NCI-H1105 treated with DMSO at 0.1 percent for 48 hours (cell line): ENCODE results near the gene ITPR1.

Experiments
- DNase-seq: peaks from one replicate; lab custom pipeline; 2025; lab: John Stamatoyannopoulos, UW

Gene ITPR1

DNA sequence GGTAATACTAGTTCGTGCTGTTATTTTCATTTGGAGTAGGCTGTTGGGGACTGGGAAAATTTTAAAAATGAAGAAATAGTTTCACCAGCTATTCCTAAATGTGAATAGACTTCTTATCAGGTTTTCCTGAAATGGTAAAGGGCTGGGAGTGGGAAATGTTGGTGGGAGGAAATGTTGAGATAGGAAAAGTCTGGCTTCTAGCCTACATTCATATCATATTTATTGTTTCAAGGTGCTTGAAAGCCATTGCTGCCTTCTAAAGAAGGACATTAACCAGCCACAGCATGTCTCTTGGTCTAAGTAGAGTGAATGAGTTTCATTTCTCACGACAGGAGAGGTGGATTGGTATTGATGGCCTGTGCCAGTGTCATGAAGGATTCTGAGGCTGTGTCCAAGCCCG lies 288.9 kb downstream of the ITPR1 start:
- DNase-seq, result no peak

DNA sequence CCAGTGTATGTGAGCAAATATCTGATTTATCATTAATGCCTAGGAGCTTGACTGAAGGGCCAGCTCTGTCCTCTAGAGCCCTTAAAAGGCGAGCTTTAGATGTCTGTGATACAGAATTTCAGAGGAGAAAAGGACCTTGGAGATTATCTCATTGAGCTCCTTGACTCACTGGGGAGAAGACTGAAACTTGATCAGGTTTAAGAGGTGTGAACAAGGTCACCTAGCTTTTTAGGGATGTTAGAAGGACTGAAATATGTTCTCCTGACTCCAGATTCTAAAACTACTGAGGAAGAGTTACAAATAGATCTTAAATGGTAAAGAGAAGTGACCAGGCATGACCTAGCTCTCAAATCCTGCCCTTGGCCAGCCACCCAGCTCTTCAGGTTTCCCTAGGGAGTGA lies 292.4 kb downstream of the ITPR1 start:
- DNase-seq, result no peak

DNA sequence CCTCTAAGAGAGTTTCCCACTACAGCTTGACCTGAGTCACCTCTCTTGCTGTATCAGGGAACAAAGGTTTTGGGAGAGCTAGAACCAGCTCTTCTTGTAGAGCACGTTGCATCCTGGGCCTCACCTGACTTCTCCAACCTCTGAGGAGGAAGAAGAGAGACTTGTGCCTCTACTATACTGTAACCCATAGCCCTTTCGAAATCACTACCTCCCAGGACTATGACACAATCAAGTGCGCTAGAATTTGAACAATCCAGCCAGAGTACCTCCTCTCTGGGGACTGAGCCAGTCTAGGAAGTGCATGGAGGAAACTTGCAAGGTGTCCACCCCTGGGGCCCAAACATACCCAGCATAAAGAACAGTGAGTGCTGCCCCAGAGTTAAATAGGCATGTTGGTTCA lies 293.3 kb downstream of the ITPR1 start:
- no peak for DNase-seq

GRCh38 chr3:4791358-4791757 lies 298.2 kb downstream of the ITPR1 start:
- no peak for DNase-seq

GRCh38 chr3:4793311-4793710 lies 300.2 kb downstream of the ITPR1 start:
- no peak for DNase-seq

DNA sequence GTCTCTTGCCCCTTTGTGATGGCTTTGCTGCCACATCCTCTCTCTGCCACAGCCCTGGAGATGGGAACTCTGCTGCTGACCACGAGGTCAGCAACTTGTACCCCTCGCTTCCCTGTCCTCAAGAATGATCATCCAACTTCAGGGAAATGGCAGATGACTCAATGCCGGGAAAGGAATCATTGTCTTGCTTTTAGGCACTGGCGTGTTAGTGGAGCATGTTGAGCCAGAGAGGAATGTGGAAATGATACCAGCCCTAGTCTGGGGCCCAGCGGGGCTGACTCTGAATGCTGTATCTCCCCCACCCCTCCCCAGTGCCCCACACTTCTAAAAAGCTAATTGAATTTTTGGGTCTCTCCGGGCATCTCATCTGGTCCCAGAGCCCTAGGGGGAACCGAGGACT lies 301.2 kb downstream of the ITPR1 start:
- no peak for DNase-seq

- no peak for DNase-seq
Measured at GRCh38 chr3:4794798-4795197, 301.6 kb downstream of the ITPR1 start.

DNA sequence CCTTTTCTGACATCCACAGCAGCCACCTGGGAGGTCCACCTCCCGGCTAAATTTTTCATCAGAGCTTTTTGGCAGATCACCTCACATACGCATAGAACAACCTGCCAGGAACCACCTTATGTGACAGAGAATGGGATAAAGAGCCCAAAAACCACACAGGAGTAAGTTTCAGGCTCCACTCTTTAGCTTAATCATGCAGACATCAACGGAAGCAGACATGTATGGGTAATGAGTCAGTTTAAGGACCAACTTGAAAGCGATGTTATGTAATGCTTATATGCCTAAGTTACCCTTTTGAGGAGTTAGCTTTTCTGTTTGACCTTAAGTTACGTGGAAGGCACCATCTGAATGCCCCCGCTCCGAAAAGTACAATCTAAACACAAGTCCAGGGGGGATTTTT lies 302.8 kb downstream of the ITPR1 start:
- no peak for DNase-seq

DNA sequence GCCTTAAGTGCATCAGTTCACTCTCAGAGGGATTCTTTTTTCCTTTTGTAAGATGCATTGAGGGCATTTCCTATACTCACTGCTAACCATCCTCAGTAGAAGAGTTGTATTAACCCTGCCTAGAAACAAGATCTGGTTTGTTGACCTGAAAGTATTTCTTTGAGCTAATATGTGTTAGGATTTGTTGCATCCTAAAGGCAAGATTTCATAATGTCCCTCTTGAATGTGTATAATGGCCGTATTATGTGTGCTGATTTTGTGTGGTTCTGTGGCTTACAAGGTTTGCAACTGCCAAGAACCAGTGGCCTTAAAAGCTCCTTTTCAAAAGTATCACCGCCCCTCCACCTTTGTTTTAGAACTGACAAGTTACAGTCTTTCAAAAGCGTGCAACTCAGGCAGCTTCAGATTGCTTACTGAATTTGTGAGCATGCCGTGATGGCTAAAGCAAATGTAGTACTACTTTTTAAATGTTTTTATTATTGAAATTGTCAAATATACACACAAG lies 304.1 kb downstream of the ITPR1 start:
- DNase-seq, result no peak

DNA sequence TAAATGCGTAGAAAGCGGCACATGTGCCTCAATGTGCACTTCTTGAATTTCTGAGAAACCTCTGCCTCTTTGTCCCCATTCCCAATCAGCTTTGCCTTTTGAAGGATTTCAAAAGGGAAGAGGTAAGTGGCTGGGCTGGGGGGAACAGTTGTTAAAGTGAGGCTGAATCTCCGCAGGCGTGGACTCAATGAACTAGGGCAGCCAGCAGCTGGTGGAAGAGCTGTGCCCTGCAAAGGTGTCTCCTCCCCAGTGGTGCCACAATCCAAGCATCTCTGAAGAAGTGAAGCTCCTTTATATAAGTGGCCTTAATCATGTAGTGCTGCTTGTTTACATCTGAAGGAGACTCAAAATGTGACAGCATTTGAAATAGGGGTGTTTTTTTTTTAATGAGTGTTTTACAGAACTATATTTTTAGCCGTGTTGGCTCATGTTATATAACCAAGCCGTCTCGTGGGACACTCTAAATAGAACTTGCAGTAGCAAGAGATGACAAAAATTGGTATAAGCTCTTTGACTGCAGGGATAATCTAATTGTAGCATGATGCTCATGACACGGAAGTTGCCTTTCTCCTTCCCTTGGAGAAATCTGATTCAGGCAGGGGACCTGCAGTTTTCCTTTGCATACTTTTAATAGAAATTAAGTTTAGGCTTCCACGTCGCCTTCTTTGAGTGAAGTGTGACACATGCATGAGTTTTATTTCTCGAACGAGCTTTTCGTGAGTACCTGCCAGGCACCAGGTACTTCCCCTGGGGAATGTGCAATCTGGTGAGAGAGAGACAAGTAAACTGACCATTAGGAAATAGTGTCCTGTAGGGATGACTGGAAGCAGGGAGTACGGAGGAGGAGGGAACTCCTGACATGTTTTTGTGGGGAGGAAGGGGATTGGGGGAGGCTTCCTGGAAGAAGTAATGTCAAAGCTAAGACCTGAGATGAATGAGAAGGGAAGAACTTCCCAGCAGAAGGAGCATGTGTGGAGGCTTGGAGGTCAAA lies 306.4 kb downstream of the ITPR1 start:
- DNase-seq, result no peak

DNA sequence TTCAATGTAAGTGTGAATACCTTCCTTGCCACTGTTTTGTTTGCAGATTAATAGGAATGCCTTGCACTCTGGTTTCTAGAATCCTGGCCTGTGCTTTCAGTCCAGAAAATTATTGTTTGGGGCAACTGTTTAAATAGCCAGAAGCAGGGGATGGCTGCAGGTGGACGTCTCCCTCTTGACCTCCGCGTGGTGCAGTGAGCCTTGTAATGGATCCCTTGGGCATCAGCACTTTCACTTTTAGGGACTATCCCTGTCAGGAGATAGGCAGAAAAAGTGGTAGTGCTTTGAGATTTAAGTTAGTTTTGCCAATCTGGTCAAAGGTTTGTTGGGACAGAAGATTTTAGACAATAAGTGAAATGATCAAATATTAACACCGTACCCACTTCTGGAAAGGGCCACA lies 307.4 kb downstream of the ITPR1 start:
- DNase-seq, result no peak

GRCh38 chr3:4801892-4802291 lies 308.7 kb downstream of the ITPR1 start:
- no peak for DNase-seq

DNA sequence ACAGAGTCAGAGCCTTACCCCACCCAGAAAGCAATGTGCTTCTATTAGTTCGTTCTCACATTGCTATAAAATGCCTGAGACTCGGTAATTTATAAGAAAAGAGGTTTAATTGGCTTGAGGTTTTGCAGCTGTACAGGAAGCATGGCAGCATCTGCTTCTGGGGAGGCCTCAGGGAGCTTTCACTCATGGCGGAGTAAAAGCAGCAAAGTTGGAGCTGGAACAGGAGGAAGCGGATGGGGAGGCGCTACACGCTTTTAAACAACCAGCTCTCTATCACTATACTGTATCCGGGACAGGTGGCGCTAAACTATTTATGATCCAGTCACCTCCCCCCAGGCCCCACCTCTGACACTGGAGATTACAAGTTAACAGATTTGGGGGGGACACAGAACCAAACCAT lies 309.8 kb downstream of the ITPR1 start:
- no peak for DNase-seq

- DNase-seq, result no peak
Measured at GRCh38 chr3:4804161-4805058, 311.3 kb downstream of the ITPR1 start.

DNA sequence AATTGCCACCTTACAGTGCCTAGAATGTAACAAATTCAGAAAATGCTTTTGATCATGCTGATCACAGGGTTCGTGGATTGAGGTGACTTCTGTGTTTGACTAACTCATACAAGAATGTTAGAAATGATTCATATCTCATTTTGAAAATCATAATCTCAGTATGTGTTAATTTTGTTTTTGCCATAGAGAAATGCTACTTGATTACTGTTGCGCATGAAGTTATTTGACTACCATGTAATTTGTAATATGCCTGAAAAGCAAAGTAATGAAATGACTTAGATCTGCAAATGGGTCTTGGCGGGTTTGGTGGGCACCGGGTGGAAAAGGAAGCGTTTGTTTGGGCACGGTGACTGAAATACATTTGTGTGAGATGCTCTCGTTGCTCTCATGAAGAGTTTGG lies 312.5 kb downstream of the ITPR1 start:
- DNase-seq, result no peak

DNA sequence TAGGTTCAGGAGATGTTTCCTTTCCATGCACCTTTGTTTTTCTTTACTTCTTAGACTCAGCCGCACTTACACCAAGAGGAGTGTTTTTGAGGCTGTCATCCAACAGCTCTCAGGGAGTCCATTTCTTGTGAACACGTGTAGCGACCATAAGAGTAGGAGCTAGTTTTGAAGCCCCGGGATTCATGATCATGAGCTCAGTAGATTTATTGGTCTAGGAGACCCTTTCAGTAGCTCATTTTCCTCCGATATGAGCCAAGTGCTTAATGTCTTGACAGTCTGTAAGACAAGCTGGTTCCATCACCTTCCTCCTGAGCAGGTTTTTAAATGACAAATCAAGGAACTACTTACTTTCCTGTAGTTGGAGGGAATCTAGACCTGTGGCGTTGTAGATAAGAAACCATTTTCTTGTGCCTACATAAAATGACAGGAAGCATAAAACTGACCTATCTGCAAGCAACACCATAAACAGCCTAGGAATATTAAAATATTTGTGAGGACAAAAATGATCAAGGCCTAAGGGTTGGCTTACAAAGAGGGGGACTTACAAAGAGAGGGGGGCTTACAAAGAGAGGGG lies 313.5 kb downstream of the ITPR1 start:
- DNase-seq, result no peak

DNA sequence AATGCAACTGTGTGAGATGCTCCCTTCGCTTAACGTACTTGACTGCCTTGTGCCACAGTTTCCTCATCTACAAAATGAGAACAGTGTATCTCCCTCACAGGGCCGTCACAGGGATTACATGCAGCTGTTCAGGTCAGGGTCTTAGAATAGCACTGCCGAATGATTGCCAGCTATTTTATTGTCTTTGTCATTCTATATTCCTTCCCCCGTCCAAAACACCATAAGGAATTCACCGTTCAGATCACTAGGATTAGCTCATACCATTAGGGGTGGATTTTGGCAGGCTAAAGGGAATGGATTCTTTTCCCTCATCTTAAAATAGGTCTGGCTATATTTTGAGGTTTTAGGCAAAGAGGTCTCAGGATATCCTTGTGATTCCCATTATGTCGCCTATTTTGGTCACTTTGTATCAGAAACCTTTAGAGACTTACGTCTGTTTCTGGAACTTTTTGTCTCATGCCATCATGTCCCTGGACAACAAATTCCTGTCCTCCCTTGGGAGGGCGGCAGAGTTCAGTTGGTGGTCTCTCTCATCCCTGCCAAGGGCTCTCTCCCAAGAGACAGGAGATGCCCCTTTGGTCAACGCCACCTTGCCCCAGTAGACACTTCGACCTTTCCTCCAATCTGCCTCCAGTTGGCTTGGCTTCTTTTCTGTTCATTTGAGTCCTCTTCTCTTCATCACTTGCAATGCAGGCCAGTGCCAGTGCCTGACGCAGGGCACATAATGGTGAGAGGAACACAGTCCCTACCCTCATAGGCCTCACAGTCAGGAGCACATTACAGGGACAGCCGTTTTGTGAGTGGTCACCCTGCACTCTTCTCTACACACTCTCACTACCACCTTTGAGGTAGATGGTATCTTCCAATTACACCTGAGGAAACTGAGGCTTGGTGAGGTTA lies 314.5 kb downstream of the ITPR1 start:
- no peak for DNase-seq

GRCh38 chr3:4808637-4809036 lies 315.5 kb downstream of the ITPR1 start:
- no peak for DNase-seq

- DNase-seq, result no peak
Measured at GRCh38 chr3:4809922-4810321, 316.8 kb downstream of the ITPR1 start.

DNA sequence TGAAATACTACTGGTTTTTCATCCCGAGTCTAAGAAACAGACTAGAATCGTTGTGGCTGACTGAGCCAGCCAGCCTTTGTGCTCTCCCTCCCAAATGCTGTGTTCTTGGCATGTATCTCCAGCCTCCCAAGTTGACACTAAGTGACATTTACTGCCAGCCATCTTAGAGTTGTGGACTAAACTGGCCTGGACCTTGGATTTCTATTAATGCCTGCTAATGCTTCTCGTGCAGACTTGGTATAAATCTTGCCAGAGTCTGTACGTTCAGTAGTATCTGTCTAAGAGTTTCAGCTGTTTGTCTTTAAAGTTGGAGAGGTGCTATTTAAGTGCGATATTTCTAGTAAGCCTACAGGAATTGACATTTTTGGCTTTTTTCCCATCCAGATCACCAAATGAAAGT lies 319.4 kb downstream of the ITPR1 start:
- DNase-seq, result no peak

- no peak for DNase-seq
Measured at GRCh38 chr3:4813909-4814304, 320.8 kb downstream of the ITPR1 start.
